Measurements from ENCODE around the gene LTB. TPM values are rescaled to one million over a fixed set of nuclear protein-coding genes. Genes with fewer than 3 reads are reported as not detected.

LTB gene
- total and polyA plus RNA-seq, 2 of the 13 experiments (the other 11 are each of a cell fraction or from before 2014, with no cell fraction given) = 0.09 to 0.22 TPM

DNA sequence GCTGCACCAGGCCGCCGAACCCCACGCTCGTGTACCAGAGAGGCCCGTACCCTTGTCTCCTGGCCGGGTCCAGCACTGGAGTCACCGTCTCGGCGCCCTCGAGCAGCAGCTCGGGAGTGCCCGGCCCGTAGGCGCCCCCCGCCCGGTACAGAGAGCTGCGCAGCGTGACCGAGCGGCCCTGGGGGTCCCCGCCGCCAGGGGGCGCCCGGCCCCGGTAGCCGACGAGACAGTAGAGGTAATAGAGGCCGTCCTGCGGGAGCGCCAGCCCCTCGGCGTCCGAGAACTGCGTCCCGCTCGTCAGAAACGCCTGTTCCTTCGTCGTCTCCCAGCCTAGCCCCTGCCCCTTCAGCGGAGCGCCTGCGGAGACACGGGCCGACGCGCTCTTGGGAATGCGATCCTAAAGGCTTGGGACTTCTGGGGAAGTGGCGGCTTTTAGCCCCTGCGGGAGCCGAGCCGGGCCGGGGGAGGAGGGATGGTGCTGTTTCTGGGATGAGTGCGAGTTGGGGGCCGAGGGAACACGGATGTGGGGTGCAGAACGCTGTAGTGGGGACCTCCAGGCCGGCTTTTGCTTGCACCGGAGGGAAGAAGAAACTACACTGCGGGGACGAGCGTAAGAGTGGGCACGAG lies 1.3 kb downstream of the LTB start (continued):
- TF ChIP-seq KDM2A (CRISPR knock-in tag; IDR thresholded peaks at IDR 0.05; ENCODE audit: borderline replicate concordance, low read depth) = peak; percentile 94
- TF ChIP-seq KAT8 (CRISPR knock-in tag; IDR thresholded peaks at IDR 0.05) = peak; percentile 75
- TF ChIP-seq DMAP1 (CRISPR knock-in tag; IDR thresholded peaks at IDR 0.05) = peak; percentile 64; the same call in 1 of the 2 replicates
- no peak for TF ChIP-seq ZNF431 (CRISPR knock-in tag; IDR thresholded peaks at IDR 0.05; ENCODE audit: borderline replicate concordance, low read depth)
- peak; percentile 73; the same call in 1 of the 2 replicates for TF ChIP-seq ZIK1 (CRISPR knock-in tag; IDR thresholded peaks at IDR 0.05; ENCODE audit: borderline replicate concordance, low read depth)
- 0 out of 2 replicates have a peak, but pooled peaks have one; percentile 78 for TF ChIP-seq ZNF333 (CRISPR knock-in tag; IDR thresholded peaks at IDR 0.05; ENCODE audit: borderline replicate concordance)
- TF ChIP-seq JARID2 (CRISPR knock-in tag; IDR thresholded peaks at IDR 0.05; ENCODE audit: insufficient replicate concordance) = peak; percentile 90
- TF ChIP-seq ADNP (CRISPR knock-in tag; IDR thresholded peaks at IDR 0.05) = no peak
- TF ChIP-seq GABPB1 (CRISPR knock-in tag; IDR thresholded peaks at IDR 0.05) = peak; percentile 77
- TF ChIP-seq ZNF792 (CRISPR knock-in tag; IDR thresholded peaks at IDR 0.05) = peak; percentile 57; the same call in 1 of the 2 replicates
- no peak for TF ChIP-seq SP5 (CRISPR knock-in tag; IDR thresholded peaks at IDR 0.05; ENCODE audit: borderline replicate concordance, low read depth)
- TF ChIP-seq ZNF747 (CRISPR knock-in tag; IDR thresholded peaks at IDR 0.05; ENCODE audit: borderline replicate concordance) = 0 out of 2 replicates have a peak, but pooled peaks have one; percentile 24
- no peak for TF ChIP-seq ZBTB40 (IDR thresholded peaks at IDR 0.05)
- TF ChIP-seq ZBTB40 (CRISPR knock-in tag; IDR thresholded peaks at IDR 0.05) = peak; percentile 43; the same call in 1 of the 2 replicates
- 0 out of 2 replicates have a peak, but pooled peaks have one; percentile 16 for TF ChIP-seq ZNF850 (CRISPR knock-in tag; conservative IDR thresholded peaks at IDR 0.05)
- 0 out of 2 replicates have a peak, but pooled peaks have one; percentile 60 for TF ChIP-seq ZNF589 (CRISPR knock-in tag; conservative IDR thresholded peaks at IDR 0.05)
- peak; percentile 90; the same call in 1 of the 2 replicates for TF ChIP-seq ERF (CRISPR knock-in tag; IDR thresholded peaks at IDR 0.05)
- no peak; the same call in none of the 2 replicates for TF ChIP-seq ETV6 (CRISPR knock-in tag; conservative IDR thresholded peaks at IDR 0.05)
- peak; percentile 38; the same call in 1 of the 2 replicates for TF ChIP-seq SMC3 (IDR thresholded peaks at IDR 0.05; ENCODE audit: low read length)
- TF ChIP-seq, protein P1, sequence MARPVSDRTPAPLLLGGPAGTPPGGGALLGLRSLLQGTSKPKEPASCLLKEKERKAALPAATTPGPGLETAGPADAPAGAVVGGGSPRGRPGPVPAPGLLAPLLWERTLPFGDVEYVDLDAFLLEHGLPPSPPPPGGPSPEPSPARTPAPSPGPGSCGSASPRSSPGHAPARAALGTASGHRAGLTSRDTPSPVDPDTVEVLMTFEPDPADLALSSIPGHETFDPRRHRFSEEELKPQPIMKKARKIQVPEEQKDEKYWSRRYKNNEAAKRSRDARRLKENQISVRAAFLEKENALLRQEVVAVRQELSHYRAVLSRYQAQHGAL (CRISPR knock-in tag; IDR thresholded peaks at IDR 0.05; ENCODE audit: not compliant biosample characterization) = no peak
- TF ChIP-seq HNF4G (IDR thresholded peaks at IDR 0.05; ENCODE audit: borderline replicate concordance, low read depth, low read length) = no peak
- peak; percentile 15; the same call in 1 of the 2 replicates for TF ChIP-seq HNF4G (CRISPR knock-in tag; IDR thresholded peaks at IDR 0.05; ENCODE audit: borderline replicate concordance, low read depth)
